Stimulated activated CD4-positive, alpha-beta T cell treated with anti-CD3 and anti-CD28 coated beads, TNF-alpha, amount 100 ng/mL, for 24 hours (primary cell): ENCODE data around the gene COBL.

ENCODE experiments used
- DNase-seq, 3 experiments: peaks; one replicate each; pipeline ENCODE4 v3.0.0-alpha.2; 2020; ENCODE audit warnings: low read depth in 3 of 3

Gene COBL

GRCh38 chr7:51274955-51275354 is 41.7 kb downstream of the COBL start:
- DNase-seq = no peak

DNA sequence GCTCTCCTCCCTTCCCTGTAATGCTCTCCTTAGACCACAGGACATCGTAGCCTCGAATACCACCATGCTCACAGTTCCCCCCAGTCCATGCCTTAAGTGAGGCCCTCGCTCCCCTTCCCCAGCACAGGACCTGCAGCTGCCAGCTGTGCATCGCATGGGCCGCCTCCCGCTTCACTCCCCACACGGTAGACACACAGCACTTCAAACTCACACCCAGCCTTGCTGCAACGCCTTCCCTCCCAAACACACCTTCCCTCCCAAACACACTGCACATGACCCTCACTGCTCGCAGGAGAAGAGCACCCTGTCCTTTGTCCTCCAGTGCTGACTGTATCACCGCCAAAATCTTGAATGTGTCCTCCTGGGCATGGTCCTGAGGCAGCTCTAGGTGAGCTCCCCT is 42.6 kb downstream of the COBL start:
- no peak for DNase-seq

GRCh38 chr7:51273360-51273759 is 43.2 kb downstream of the COBL start:
- no peak for DNase-seq

DNA sequence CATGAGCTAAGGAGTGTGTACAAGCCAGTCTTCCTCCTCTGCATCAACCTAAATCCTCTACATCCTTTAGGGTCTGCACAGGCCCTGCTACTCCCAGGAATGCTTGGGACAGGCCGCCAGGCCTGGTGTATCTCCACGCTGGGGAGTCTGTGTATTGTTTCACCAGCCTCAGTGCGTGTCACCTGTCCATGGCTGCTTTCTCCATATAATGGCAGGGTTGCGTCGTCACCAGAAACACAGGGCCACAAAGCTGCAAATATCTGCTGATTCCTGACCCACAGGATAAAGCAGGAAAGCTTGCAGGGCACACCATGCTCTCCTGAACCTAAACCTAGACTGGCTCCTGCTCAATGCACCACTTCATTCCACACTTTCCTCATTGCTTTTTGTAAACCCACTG is 45.6 kb downstream of the COBL start:
- no peak for DNase-seq

DNA sequence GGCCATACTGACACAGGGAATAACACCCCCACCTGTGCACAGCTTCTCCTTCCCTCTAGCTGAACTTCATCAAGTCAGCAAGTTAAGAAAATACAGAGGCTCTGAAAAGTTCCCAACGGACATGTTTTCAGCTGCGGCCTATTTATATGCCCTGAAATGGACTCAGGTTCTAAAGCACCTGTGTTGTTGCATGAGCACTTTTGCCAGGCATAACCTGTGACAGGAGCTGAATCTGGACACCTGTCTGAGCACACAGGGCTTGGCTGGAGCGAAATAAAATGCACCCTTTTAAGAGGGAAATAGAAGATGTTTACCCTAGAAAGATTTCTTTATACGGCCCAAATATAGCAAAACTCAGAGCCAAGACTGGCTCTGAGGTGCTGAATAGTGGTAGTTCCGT is 46.7 kb downstream of the COBL start:
- DNase-seq = no peak

- no peak for DNase-seq
Measured at GRCh38 chr7:51269321-51269720, 47.3 kb downstream of the COBL start.

DNA sequence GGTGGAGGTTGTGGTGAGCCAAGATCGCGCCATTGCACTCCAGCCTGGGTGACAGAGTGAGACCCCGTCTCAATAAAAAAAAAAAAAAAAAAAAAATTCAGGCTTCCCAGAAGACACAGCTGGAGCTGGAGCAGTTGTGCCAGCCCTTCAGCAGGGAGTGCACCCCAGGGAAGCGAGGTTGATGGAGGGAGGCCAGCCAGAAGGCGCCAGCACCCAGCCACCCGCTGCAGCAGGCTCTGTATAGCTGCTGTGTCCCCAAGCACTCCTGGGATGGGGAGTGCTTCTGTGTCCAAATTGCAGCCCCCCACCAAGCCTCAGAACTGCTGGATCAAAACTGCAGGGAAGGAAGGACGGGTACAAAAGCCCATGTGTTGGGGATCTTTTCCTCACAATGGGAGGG is 47.8 kb downstream of the COBL start:
- DNase-seq = no peak

DNA sequence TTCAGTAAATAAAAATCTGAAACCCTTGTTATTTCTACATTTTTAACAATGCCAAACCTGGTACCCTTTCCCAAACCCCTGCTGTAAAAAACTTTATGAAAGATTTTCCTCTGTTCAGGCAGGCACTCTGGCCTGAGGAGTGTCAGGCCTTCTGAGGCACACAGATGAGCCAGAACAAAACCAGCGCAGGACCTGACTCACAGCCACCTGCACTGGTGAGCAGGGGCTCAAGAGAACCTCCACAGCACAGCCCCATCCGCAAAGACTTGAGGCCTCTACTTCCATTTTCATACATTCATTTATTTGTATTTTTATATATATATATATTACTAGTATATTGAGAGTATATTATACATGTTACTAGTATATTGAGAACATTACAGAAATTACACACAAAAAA is 49.4 kb downstream of the COBL start:
- DNase-seq = no peak

DNA sequence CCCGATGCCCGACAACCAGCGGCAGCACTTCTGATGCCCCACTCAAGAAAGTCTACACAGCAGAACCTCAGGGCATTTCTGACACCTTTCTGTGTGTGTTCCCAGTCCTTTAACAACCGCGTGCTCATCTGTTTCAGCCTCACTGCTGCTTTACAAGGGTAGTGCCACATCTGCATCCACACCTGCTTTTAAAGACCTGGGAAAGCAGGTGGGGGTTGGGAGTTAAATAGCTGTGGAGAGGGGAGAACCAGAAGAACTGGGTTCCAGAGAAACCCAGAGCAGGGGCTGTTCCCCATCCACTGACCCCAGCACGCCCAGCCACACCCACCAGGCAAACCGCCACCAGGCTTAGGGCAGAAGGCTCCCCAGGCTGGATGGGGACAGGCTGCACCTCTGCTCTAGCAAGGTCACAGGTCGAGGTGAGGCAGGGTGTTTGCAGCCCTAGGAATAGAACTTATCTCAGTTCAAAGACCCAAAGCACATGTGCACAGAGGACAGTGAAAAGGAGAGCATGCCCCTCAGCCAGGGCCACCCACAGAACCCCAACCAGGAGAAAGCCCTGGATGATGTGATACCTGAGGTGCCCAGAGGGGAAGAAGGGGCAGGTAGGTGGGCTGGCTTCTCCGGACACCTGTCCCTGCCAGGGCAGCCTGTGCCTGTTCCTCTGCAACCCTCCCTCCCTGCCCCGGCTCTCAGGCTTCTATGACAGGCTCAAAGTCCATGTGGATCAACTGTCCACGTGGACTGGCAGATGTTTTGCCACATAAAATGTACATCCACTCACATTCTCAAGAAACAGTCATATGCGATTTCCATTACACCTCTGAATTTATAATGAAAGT is 51.3 kb downstream of the COBL start:
- DNase-seq = no peak

GRCh38 chr7:51263631-51264484 is 52.8 kb downstream of the COBL start:
- DNase-seq = no peak

DNA sequence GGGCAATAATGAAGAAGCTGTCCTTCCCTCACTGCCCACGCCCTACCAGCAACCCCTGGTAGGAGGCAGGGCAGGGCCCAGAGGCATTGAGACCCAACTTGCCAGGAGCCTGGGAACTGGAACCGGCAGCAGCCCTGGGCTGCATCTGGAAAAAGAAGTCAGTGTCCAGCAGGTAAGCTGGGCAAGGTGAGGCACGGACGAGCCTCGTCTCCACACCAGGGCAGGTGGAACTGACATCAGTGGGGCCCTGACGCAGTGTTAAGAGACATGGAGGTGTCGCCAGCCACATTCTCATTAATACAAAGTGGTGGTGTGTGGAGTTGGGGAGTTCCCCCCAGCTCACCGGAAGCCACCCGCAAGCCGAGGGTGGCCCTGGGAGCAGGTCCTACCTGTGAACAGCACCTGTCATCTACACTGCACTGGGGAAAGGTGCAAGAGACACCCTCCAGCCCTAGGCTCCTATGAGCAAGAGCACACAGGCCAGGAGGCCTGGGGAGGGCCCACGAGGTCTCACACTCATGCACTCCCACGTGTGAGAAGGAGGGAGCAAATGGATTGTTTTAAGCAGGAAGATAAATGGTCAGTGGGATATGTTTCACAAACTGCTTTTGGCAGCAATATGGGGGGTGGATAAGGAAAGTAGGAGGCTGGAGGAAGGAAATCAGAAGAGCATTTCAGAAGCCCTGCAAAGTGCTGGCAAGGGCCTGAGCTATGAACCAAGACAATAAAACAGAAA is 53.6 kb downstream of the COBL start:
- no peak for DNase-seq

DNA sequence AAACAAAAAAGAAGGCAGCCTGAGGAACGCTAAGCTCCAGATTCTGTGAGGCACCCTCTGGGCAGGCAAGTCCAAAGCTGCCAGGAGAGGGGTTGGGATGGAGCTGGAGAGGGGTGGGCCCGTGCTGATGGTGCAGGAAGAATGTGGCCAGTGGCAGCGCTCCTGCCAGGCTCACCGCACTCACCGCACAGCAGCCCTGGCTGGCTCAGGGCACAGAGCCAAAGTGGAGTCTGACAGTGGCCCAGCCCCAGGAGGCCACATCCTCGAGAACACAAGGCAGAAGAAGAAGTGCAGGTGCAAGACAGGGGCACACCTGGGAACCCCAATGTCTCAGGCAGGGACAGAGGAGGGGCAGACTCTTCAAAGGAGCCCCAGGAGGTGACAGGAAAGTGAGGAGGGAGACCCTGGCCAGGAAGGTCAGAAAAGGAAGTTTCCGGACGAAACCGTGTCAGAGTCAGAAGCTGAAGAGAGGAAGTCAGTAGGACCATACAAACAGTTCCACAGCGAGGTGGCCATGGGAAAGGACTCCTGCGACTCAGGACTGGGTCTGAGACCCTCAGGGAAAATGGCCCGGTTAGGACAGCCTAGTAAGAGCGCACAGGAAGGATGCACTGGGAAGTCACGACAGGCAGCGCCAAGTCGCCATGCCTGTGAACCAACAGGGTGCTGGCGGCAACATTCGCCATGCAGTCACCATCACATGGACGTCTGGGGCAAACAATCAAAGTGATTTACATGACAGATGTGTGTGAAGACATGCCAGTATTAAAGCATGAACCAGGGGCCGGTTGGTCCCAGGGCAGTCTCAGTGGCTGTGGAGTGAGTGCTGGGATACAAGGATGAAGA is 54.4 kb downstream of the COBL start:
- DNase-seq = no peak

DNA sequence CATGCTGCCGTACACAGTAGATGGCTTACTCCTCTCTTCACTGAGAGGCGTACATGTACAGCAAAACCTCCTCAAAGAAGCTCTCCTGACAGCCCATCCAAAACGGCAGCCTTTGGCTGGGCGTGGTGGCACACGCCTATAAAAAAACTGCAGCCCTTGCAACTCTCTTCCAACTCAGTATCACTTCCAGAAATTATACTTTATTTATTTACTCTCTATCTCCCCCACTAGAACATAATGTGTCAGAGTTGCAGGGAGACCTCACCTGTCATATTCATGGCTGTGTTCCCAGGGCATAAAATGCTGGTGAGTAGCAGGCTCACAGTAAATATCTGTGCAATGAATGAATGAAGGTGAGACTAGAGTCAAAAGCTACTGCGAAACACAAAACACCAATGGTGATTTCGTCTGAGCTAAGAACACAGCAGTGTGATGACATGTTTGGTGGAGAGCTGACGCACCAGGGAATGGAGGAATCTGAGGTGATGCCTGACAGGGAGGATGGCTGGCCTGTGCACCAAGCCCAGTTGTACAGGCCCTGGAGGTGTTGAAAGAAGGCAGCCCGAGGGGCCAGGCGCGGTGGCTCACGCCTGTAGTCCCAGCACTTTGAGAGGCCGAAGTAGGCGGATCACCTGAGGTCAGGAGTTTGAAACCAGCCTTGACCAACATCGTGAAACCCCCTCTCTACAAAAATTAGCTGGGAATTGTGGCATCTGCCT is 55.3 kb downstream of the COBL start:
- no peak for DNase-seq

- no peak for DNase-seq
Measured at GRCh38 chr7:51260516-51260915, 56.1 kb downstream of the COBL start.

- no peak for DNase-seq
Measured at GRCh38 chr7:51259766-51260165, 56.8 kb downstream of the COBL start.

DNA sequence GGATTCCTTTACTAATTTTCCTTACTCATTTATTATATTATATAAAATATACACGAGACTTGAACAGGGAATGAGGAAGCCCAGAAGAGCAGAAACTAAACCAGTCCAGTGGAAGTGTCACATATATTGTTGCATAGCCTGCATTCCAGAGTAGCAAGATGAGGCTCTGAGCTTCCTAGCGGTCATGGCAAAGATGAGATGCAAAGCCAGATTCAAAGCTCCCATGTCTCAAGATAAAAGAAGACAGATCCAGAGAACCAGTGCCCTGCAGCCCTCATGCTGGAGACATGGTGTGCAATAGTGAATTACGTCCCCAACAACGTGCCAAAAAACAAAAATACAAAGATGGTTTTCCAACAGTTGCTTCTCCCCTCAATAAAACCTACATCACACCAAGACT is 59.7 kb downstream of the COBL start:
- no peak for DNase-seq

- DNase-seq = no peak
Measured at GRCh38 chr7:51256209-51256781, 60.3 kb downstream of the COBL start.

DNA sequence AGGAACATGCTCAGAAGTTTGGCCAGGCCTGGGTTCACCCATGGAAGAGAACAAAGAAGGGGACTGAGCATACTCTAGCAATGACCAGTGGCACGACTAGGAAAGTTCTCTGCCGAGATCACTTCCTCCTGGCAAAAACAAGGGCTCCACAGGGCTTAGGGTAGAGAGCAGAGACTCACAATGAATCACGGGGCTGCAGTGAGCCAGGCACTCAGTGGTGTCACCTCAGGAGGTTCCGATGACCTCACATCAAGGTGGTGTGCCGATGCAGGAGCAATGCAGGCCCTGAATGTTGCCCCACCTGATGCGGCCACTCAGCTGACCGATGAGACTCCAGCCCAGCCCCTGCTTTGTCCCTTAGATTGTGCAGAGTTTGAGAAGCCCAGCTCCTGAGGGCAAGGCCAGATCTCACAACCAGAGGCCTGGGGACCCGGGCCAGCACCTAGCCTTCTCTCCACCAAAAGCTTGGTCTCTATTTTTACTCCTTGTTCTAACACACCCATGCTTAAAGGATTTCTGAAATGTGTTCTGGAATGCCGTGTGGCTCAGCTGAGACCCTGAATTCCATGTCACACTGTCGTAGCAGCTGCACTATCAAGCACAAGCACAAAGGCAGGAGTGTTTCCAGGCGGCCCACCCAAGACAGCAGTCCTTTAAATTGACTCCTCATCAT is 60.9 kb downstream of the COBL start:
- DNase-seq = no peak

DNA sequence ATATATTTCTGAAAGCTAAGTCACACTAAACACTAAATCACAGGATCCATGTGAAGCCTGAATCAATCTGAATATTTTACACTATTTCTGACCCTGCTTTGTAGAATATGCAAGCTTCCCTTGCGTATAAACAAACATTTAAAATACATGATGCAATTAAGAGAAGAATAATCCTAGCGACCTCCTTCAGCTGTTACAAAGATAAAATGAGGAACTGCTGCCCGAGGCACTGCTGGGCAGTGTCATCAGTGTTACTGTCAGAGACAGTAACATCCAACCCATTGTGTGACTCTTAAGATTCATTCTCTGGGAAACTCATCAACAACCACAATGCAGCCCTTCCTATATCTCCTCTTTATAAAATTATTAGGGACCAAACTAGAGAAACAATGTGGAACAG is 61.6 kb downstream of the COBL start:
- no peak for DNase-seq

DNA sequence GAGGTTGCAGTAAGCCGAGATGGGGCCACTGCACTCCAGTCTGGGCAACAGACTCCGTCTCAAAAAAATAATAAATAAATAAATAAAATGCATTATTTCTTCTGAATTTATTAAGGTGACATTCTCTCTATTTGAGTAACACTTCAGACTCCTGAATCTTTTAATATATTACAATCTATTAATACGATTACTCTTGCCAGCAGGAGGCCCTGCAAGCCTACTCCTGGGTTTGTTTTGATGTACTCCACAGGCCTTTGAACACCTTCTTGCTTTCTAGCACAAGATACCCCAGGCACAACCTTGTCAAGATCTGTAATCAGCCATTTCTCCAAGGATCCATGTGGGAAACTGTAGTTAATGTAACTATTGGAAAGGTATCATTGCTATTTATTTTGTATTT is 63.5 kb downstream of the COBL start:
- DNase-seq = no peak
